Cardiac muscle cell (in vitro differentiated cells and primary cell): ENCODE data around the gene CPNE2. TPM values are rescaled to one million over a fixed set of nuclear protein-coding genes. Genes with fewer than 3 reads are reported as not detected.

Source experiments
- DNase-seq, 2 donors: peaks; one replicate each; pipeline versions ENCODE4 v3.0.0 to v3.0.0-alpha.2; 2010 to 2017; ENCODE audit warnings: low read depth in 1 of 2, low spot score in 1 of 2
- H3K27ac ChIP-seq: fragments of 200-600 bp; sonication (generic); 2 replicates; pipeline ENCODE4 v1.5.1; 2016
- H3K27me3 ChIP-seq: fragments of 200-600 bp; sonication (generic); 2 replicates; pipeline ENCODE4 v1.6.0; 2016; ENCODE audit warnings: control low read depth
- H3K36me3 ChIP-seq: fragments of 200-600 bp; sonication (generic); 2 replicates; pipeline ENCODE4 v1.5.1; 2016; ENCODE audit warnings: control low read depth
- H3K4me1 ChIP-seq: fragments of 200-600 bp; sonication (generic); 2 replicates; pipeline ENCODE4 v1.8.1; 2017; ENCODE audit warnings: low read depth, mild to moderate bottlenecking, mixed run types
- H3K4me3 ChIP-seq: fragments of 200-600 bp; sonication (generic); 2 replicates; pipeline ENCODE4 v1.5.1; 2016; ENCODE audit warnings: mild to moderate bottlenecking
- H3K9me3 ChIP-seq: fragments of 200-600 bp; sonication (generic); 2 replicates; pipeline ENCODE4 v1.5.1; 2017; ENCODE audit warnings: low read depth, mild to moderate bottlenecking, control low read depth
- CTCF ChIP-seq: IDR thresholded peaks from 2 replicates; pipeline ENCODE4 v1.5.1; 2012; ENCODE audit warnings: low read depth, mild to moderate bottlenecking, low read length
- polyA plus RNA-seq: library from polyadenylated mRNA; unstranded; fragments of >200 nt; fragmentation: Nextera tagmentation; extraction: Ambion mirVana; gene quantifications from 2 replicates; pipeline ENCODE4 v1.2.1, GENCODE V29; 2016
- total RNA-seq: library from RNA; depleted of rRNA; stranded (reverse); fragments of >200 nt; gene quantifications from 2 replicates; pipeline ENCODE4 v1.2.3, GENCODE V29; 2016

The CPNE2 gene
- total and polyA plus RNA-seq, 2 experiments from 2014 or later = 25.5 to 43.0 TPM

GRCh38 chr16:57130950-57131321 lies 38.6 kb downstream of the CPNE2 start:
- Histone ChIP-seq H3K36me3 (no peaks in the 10 kb centered on the region), H3K27me3 (no peaks in the 10 kb centered on the region), H3K9me3 (no peaks in the 10 kb centered on the region), H3K27ac (no peak overlapping the region), H3K4me3 (no peak overlapping the region), H3K4me1 (no peaks in the 10 kb centered on the region)
- no peak for TF ChIP-seq CTCF
- no peak for DNase-seq

GRCh38 chr16:57131351-57131970 lies 39.1 kb downstream of the CPNE2 start:
- H3K27me3 ChIP-seq = no peaks in the 10 kb centered on the region
- no peaks in the 10 kb centered on the region for H3K4me1 ChIP-seq
- H3K4me3 ChIP-seq = no peak overlapping the region
- no peak for DNase-seq
- no peaks in the 10 kb centered on the region for H3K9me3 ChIP-seq
- no peak overlapping the region for H3K27ac ChIP-seq
- H3K36me3 ChIP-seq = no peaks in the 10 kb centered on the region
- TF ChIP-seq CTCF = no peak

- no peaks in the 10 kb centered on the region for H3K9me3 ChIP-seq
- no peaks in the 10 kb centered on the region for H3K36me3 ChIP-seq
- no peak overlapping the region for H3K4me3 ChIP-seq
- TF ChIP-seq CTCF = no peak
- H3K4me1 ChIP-seq = no peaks in the 10 kb centered on the region
- H3K27me3 ChIP-seq = no peaks in the 10 kb centered on the region
- H3K27ac ChIP-seq = no peak overlapping the region
- no peak for DNase-seq
Observed at GRCh38 chr16:57132470-57132869, 40.1 kb downstream of the CPNE2 start.

- Histone ChIP-seq H3K27ac (no peak overlapping the region), H3K4me3 (no peak overlapping the region), H3K36me3 (no peaks in the 10 kb centered on the region), H3K4me1 (no peaks in the 10 kb centered on the region), H3K27me3 (no peaks in the 10 kb centered on the region), H3K9me3 (no peaks in the 10 kb centered on the region)
- DNase-seq = no peak
- TF ChIP-seq CTCF = no peak
Observed at GRCh38 chr16:57133031-57133430, 40.6 kb downstream of the CPNE2 start.

- DNase-seq = no peak
- no peak overlapping the region for H3K4me3 ChIP-seq
- no peaks in the 10 kb centered on the region for H3K4me1 ChIP-seq
- H3K9me3 ChIP-seq = no peaks in the 10 kb centered on the region
- H3K27me3 ChIP-seq = no peaks in the 10 kb centered on the region
- H3K36me3 ChIP-seq = no peaks in the 10 kb centered on the region
- no peak overlapping the region for H3K27ac ChIP-seq
- no peak for TF ChIP-seq CTCF
Observed at GRCh38 chr16:57133886-57134285, 41.5 kb downstream of the CPNE2 start.

- no peak for TF ChIP-seq CTCF
- Histone ChIP-seq H3K27me3 (no peaks in the 10 kb centered on the region), H3K9me3 (no peaks in the 10 kb centered on the region), H3K4me1 (no peaks in the 10 kb centered on the region), H3K4me3 (no peak overlapping the region), H3K27ac (no peak overlapping the region), H3K36me3 (no peaks in the 10 kb centered on the region)
- DNase-seq = no peak
Observed at GRCh38 chr16:57134982-57135381, 42.6 kb downstream of the CPNE2 start.
